ENCODE measurements around the gene AHSG. TPM values are rescaled to one million over a fixed set of nuclear protein-coding genes. Genes with fewer than 3 reads are reported as not detected.

AHSG gene, protein sequence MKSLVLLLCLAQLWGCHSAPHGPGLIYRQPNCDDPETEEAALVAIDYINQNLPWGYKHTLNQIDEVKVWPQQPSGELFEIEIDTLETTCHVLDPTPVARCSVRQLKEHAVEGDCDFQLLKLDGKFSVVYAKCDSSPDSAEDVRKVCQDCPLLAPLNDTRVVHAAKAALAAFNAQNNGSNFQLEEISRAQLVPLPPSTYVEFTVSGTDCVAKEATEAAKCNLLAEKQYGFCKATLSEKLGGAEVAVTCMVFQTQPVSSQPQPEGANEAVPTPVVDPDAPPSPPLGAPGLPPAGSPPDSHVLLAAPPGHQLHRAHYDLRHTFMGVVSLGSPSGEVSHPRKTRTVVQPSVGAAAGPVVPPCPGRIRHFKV
- total RNA-seq (2022): 0.24 and 0.39 TPM in 2 replicates
- Bru-seq, nascent RNA: percentile 21 among the genes with signal in this experiment
- percentile 22 among the genes with signal in this experiment for BruChase-seq, experiment 1, labeled RNA remaining after a 6-hour chase
- percentile 12 among the genes with signal in this experiment for BruChase-seq, experiment 2, labeled RNA remaining after a 2-hour chase
- long read RNA-seq: 0 reads

DNA sequence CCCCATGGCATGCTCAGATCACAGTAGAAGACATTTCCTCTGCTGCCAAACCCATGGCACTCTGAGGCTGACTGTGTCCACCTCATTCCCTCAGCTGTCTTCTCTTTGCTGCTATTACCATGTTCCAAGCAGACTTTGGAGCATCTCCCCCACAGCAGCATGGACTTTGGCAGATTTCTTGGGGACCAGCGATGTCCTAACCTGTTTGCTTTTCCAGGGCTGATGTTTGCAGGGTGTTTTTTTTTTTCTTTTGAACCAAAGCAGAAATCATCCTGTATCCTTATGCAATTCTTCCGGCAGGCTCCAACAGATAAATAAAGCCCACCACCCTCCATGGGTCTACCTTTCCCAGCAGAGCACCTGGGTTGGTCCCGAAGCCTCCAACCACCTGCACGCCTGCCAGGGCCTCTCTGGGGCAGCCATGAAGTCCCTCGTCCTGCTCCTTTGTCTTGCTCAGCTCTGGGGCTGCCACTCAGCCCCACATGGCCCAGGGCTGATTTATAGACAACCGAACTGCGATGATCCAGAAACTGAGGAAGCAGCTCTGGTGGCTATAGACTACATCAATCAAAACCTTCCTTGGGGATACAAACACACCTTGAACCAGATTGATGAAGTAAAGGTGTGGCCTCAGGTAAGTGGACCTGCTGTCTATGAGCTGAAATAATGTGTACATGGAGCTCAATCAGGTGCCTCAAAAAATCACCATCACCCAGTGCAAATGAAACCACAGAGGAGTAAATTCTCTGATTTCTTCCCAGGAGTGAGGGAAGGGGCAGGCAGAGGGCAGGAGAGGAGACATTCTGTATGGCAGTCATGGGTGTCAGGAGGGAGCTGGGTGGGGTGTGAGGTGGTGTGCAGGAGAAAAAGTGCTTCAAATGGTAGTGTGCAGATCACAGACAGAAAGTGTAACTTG lies at the start of gene AHSG:
TSS of gene AHSG (plus strand) at position 340 of the 916 bp plus-strand sequence. CDS start at position 422, 82 bp downstream.
- peaks cover 3% of the 10 kb centered on the region for H3K9me3 Mint-ChIP-seq (ENCODE audit: low read depth, unreplicated experiment)
- H3K4me3 Mint-ChIP-seq (ENCODE audit: low read depth, unreplicated experiment): no peak within 1 kb of the TSS
- CTCF ChIA-PET: interaction anchor here (2.8 to 5.0 kb wide), 2 partner anchors 22 to 209 kb away, joined by 14 to 61 read pairs; no protein-coding TSS in a partner anchor
- TF ChIP-seq, protein P1, sequence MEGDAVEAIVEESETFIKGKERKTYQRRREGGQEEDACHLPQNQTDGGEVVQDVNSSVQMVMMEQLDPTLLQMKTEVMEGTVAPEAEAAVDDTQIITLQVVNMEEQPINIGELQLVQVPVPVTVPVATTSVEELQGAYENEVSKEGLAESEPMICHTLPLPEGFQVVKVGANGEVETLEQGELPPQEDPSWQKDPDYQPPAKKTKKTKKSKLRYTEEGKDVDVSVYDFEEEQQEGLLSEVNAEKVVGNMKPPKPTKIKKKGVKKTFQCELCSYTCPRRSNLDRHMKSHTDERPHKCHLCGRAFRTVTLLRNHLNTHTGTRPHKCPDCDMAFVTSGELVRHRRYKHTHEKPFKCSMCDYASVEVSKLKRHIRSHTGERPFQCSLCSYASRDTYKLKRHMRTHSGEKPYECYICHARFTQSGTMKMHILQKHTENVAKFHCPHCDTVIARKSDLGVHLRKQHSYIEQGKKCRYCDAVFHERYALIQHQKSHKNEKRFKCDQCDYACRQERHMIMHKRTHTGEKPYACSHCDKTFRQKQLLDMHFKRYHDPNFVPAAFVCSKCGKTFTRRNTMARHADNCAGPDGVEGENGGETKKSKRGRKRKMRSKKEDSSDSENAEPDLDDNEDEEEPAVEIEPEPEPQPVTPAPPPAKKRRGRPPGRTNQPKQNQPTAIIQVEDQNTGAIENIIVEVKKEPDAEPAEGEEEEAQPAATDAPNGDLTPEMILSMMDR (IDR thresholded peaks at IDR 0.05; ENCODE audit: unreplicated experiment): no peak
- H3K4me1 Mint-ChIP-seq (ENCODE audit: low read depth, unreplicated experiment): peaks cover 46% of the 10 kb centered on the region
- H3K27me3 Mint-ChIP-seq (ENCODE audit: unreplicated experiment): no peaks in the 10 kb centered on the region
- no peak within 1 kb of the TSS for H3K27ac Mint-ChIP-seq (ENCODE audit: unreplicated experiment)
- no TSS peak for BruUV-seq (replicated peaks)
- H3K36me3 Mint-ChIP-seq (ENCODE audit: insufficient read depth, unreplicated experiment): peaks cover 5% of the 10 kb centered on the region
- DNase-seq: no peak
- intact Hi-C loops (cut with micrococcal nuclease; ENCODE audit: unreplicated experiment): loop anchor here (10.0 kb wide), 2 partner anchors 172 to 628 kb away; partner anchors contain the start of gene EIF4A2

DNA sequence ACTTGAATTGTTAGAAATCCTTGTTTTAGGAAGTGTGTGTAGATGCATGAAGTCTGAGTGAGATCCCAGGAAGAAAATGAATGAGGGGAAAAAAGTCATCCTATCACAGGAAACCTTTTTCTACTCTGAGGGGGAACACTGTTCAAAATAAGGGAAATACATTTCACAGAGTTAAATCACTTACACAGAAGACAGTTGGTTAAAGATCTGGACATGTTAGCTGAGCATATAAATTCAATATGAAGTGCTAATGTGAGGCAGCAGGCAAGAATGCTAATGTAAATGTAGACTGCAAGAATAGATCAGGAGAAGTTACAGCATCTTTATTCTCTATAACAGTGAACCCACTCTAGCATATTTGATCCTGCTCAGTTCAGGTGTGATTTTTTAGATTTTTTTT lies 48.3 kb upstream of the AHSG start:
- H3K4me1 Mint-ChIP-seq (ENCODE audit: low read depth, unreplicated experiment): peaks cover 36% of the 10 kb centered on the region
- no peak overlapping the region for H3K4me3 Mint-ChIP-seq (ENCODE audit: low read depth, unreplicated experiment)
- no peaks in the 10 kb centered on the region for H3K9me3 Mint-ChIP-seq (ENCODE audit: low read depth, unreplicated experiment)
- BruUV-seq (replicated peaks): no TSS peak
- TF ChIP-seq, protein P1 (IDR thresholded peaks at IDR 0.05; ENCODE audit: unreplicated experiment): no peak
- H3K27me3 Mint-ChIP-seq (ENCODE audit: unreplicated experiment): no peaks in the 10 kb centered on the region
- peaks cover 42% of the 10 kb centered on the region for H3K36me3 Mint-ChIP-seq (ENCODE audit: insufficient read depth, unreplicated experiment)
- intact Hi-C loops (cut with micrococcal nuclease; ENCODE audit: unreplicated experiment): no loop called here
- CTCF ChIA-PET: no interaction called here
- H3K27ac Mint-ChIP-seq (ENCODE audit: unreplicated experiment): no peak overlapping the region
- no peak for DNase-seq

DNA sequence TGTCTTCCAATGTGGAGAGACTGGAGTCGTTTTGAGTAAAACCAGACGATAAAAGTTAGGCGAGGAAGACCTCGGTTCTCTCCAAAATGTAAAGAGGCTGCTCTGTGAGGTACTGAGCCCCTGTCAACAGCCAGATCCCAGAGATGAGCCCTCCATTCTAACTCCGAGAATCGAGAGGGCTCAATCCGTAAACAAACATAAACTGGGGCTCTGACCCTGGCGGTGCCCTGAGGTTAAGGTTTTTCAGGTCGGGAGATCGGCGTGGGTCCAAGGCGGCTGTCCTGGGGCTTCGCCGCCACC lies 46.1 kb upstream of the AHSG start:
- H3K27me3 Mint-ChIP-seq (ENCODE audit: unreplicated experiment): no peaks in the 10 kb centered on the region
- H3K9me3 Mint-ChIP-seq (ENCODE audit: low read depth, unreplicated experiment): no peaks in the 10 kb centered on the region
- CTCF ChIA-PET: interaction anchor here (1.1 to 1.3 kb wide), 2 partner anchors 12 to 50 kb away, joined by 3 read pairs; no protein-coding TSS in a partner anchor
- H3K4me3 Mint-ChIP-seq (ENCODE audit: low read depth, unreplicated experiment): peak overlapping the region; percentile 90
- TF ChIP-seq, protein P1 (IDR thresholded peaks at IDR 0.05; ENCODE audit: unreplicated experiment): no peak
- intact Hi-C loops (cut with micrococcal nuclease; ENCODE audit: unreplicated experiment): no loop called here
- H3K27ac Mint-ChIP-seq (ENCODE audit: unreplicated experiment): peak overlapping the region; percentile 88
- DNase-seq: no peak
- peaks cover 36% of the 10 kb centered on the region for H3K4me1 Mint-ChIP-seq (ENCODE audit: low read depth, unreplicated experiment)
- no TSS peak for BruUV-seq (replicated peaks)
- peaks cover 63% of the 10 kb centered on the region for H3K36me3 Mint-ChIP-seq (ENCODE audit: insufficient read depth, unreplicated experiment)

All from Calu3 (cell line).